HG02870 (cell line): ENCODE results near the gene ZNF169.
"Not testable (repeated sequence)": the region's sequence is repeated elsewhere in the genome, so short reads cannot be mapped to it uniquely, and the experiment has no call there.

ENCODE experiments used
- ATAC-seq: cut with Tn5 transposase; IDR thresholded peaks from one replicate; pipeline ENCODE4 v1.9.1; 2021; ENCODE audit warnings: mild to moderate bottlenecking, moderate library complexity; ENCODE audit not compliant: unreplicated experiment

Gene ZNF169

GRCh38 chr9:94259077-94259862 lies at the start of gene ZNF169:
ZNF169 (plus strand) TSS chr9:94259298; CDS start chr9:94278813, 19,515 bp downstream.
- peak; percentile 100 for ATAC-seq

- ATAC-seq = no peak
Observed at GRCh38 chr9:94210616-94211603, 48.2 kb upstream of the ZNF169 start.

GRCh38 chr9:94212091-94212490 lies 47.0 kb upstream of the ZNF169 start:
- ATAC-seq = no peak

GRCh38 chr9:94212531-94212930 lies 46.6 kb upstream of the ZNF169 start:
- ATAC-seq = no peak

GRCh38 chr9:94213511-94214124 lies 45.5 kb upstream of the ZNF169 start:
- ATAC-seq = peak; percentile 63

GRCh38 chr9:94222870-94223269 lies 36.2 kb upstream of the ZNF169 start:
- no peak for ATAC-seq

GRCh38 chr9:94225413-94225812 lies 33.7 kb upstream of the ZNF169 start:
- not testable (repeated sequence) for ATAC-seq

- ATAC-seq = no peak
Observed at GRCh38 chr9:94228616-94229015, 30.5 kb upstream of the ZNF169 start.

GRCh38 chr9:94232428-94232827 lies 26.7 kb upstream of the ZNF169 start:
- ATAC-seq = no peak

- not testable (repeated sequence) for ATAC-seq
Observed at GRCh38 chr9:94241098-94241497, 18.0 kb upstream of the ZNF169 start.

- no peak for ATAC-seq
Observed at GRCh38 chr9:94245651-94246050, 13.4 kb upstream of the ZNF169 start.

- ATAC-seq = no peak
Observed at GRCh38 chr9:94250456-94250855, 8.6 kb upstream of the ZNF169 start.

GRCh38 chr9:94256007-94256406 lies 3.1 kb upstream of the ZNF169 start:
- no peak for ATAC-seq

GRCh38 chr9:94265626-94266402 lies 6.7 kb downstream of the ZNF169 start:
- ATAC-seq = not testable (repeated sequence)

- no peak for ATAC-seq
Observed at GRCh38 chr9:94269264-94269663, 10.2 kb downstream of the ZNF169 start.

- no peak for ATAC-seq
Observed at GRCh38 chr9:94270009-94270408, 10.9 kb downstream of the ZNF169 start.

GRCh38 chr9:94277029-94277428 lies 17.9 kb downstream of the ZNF169 start:
- ATAC-seq = not testable (repeated sequence)

GRCh38 chr9:94277885-94278536 lies 18.9 kb downstream of the ZNF169 start:
- no peak for ATAC-seq

GRCh38 chr9:94280409-94280989 lies 21.4 kb downstream of the ZNF169 start:
- no peak for ATAC-seq

GRCh38 chr9:94281101-94281500 lies 22.0 kb downstream of the ZNF169 start:
- ATAC-seq = no peak
